Panc1 (cell line): ENCODE measurements around the gene SLC2A14. TPM values are rescaled to one million over a fixed set of nuclear protein-coding genes. Genes with fewer than 3 reads are reported as not detected.
"Not testable (repeated sequence)": the region's sequence is repeated elsewhere in the genome, so short reads cannot be mapped to it uniquely, and the experiment has no call there.

ENCODE experiments used
- ATAC-seq: fragments of 200-7000 bp; cut with Tn5 transposase; 2 replicates; pipeline ENCODE4 v1.9.1; 2020; ENCODE audit warnings: mild to moderate bottlenecking, moderate library complexity
- BruUV-seq: library from RNA; stranded (reverse); fragments of 400-500 nt; replicated peaks from 2 replicates; lab custom pipeline; 2021; lab: Mats Ljungman, UMichigan
- CTCF ChIA-PET: fragments of 300-600 bp; sonication (Branson Sonifier 250); formaldehyde crosslinking; loops from one replicate; lab custom pipeline; 2022; ENCODE audit warnings: antibody characterized with exemption; lab: Charles Lee
- POLR2A ChIA-PET: fragments of 300-600 bp; sonication (Branson Sonifier 250); formaldehyde crosslinking; loops from one replicate; lab custom pipeline; 2022; ENCODE audit warnings: antibody characterized with exemption; lab: Charles Lee
- DNase-seq: peaks from one replicate; pipeline ENCODE4 v3.0.0-alpha.2; 2010; ENCODE audit warnings: low read depth, low spot score
- H3K27ac ChIP-seq: 2 replicates; pipeline ENCODE4 v1.5.1; 2011; ENCODE audit warnings: mild to moderate bottlenecking, low read length, inconsistent platforms
- H3K27me3 ChIP-seq: fragments of 200-500 bp; sonication (Bioruptor generic); 2 replicates; pipeline ENCODE4 v1.6.0; 2014; ENCODE audit warnings: low read length, inconsistent platforms; ENCODE audit not compliant: control insufficient read depth, insufficient read depth
- H3K36me3 ChIP-seq: fragments of 200-500 bp; sonication (Bioruptor generic); 2 replicates; pipeline ENCODE4 v1.5.1; 2014; ENCODE audit warnings: inconsistent platforms, mild to moderate bottlenecking, low read length, moderate library complexity; ENCODE audit not compliant: control insufficient read depth, insufficient read depth
- H3K4me1 ChIP-seq: 2 replicates; pipeline ENCODE4 v1.5.1; 2011; ENCODE audit warnings: inconsistent platforms, mild to moderate bottlenecking, low read length, moderate library complexity; ENCODE audit not compliant: control insufficient read depth, insufficient read depth
- H3K4me3 ChIP-seq, 2 experiments: 2 replicates each; pipeline ENCODE4 v1.5.1; 2011 to 2012; ENCODE audit warnings: low read depth in 2 of 2, low read length in 2 of 2, mild to moderate bottlenecking in 2 of 2, inconsistent platforms in 1 of 2, moderate library complexity in 1 of 2
- H3K9me3 ChIP-seq: fragments of 200-500 bp; sonication (Bioruptor generic); 2 replicates; pipeline ENCODE4 v1.5.1; 2014; ENCODE audit warnings: low read depth, mild to moderate bottlenecking, inconsistent platforms, low read length, moderate library complexity; ENCODE audit not compliant: control insufficient read depth, insufficient read depth
- POLR2AphosphoS5 ChIP-seq: IDR thresholded peaks from 2 replicates; pipeline ENCODE4 v1.6.1; 2012; ENCODE audit warnings: mild to moderate bottlenecking, low read depth, low read length, moderate library complexity
- SIN3A ChIP-seq: IDR thresholded peaks from 2 replicates; pipeline ENCODE4 v1.6.1; 2012; ENCODE audit warnings: low read depth, mild to moderate bottlenecking, low read length, moderate library complexity, borderline replicate concordance; ENCODE audit not compliant: insufficient read depth
- TCF7L2 ChIP-seq: IDR thresholded peaks from 2 replicates; pipeline ENCODE4 v1.6.1; 2011; ENCODE audit warnings: mild to moderate bottlenecking, low read depth, low read length, inconsistent platforms
- in situ Hi-C: cut with HindIII; loops from 2 replicates; pipeline ENCODE4 v1.10.0; 2016; ENCODE audit warnings: low sequenced_read_pairs, low pct_unique_long_range_greater_than_20kb
- intact Hi-C: fragments of 100-400 bp; cut with micrococcal nuclease; formaldehyde crosslinking; loops from one replicate; pipeline ENCODE4 v1.10.0; 2022; ENCODE audit not compliant: unreplicated experiment
- total RNA-seq: library from RNA; stranded (reverse); gene quantifications from one replicate; pipeline ENCODE4 v1.2.1, GENCODE V29; 2021; ENCODE audit not compliant: unreplicated experiment
- TF ChIP-seq, protein P1 (sequence below): fragments of 450-650 bp; IDR thresholded peaks from 2 replicates; pipeline ENCODE4 v1.5.1; 2017; ENCODE audit warnings: mild to moderate bottlenecking
- TF ChIP-seq, protein P2 (sequence below), 2 experiments: IDR thresholded peaks; 2 replicates each; pipeline ENCODE4 v1.6.1; 2011 to 2012; ENCODE audit warnings: low read depth in 2 of 2, control low read depth in 1 of 2, low read length in 1 of 2, mild to moderate bottlenecking in 1 of 2, moderate library complexity in 1 of 2; ENCODE audit not compliant: insufficient read depth in 1 of 2

SLC2A14 gene
- total RNA-seq, 1 experiment from 2014 or later, result not detected

DNA sequence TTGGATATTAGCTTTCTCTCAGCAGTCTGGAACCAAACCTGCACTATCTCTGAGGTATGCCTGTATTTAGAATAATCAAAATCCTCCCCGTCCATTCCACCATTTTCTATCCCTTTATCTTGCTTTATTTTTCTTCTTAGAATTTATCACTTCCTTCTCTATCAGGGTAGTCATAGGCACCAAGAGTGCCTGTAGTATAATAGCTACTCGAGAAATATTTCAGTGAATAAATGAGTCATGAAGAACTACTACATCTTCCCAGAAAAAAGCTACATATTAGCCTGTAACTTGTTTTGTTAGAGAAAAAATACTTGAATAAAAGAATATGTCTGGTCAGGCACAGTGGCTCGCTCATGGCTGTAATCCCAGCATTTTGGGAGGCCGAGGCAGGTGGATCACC, 4.3 kb downstream of the SLC2A14 start:
- ATAC-seq (no peak), DNase-seq (no peak)
- CTCF ChIA-PET, result no interaction called here
- Histone ChIP-seq H3K36me3 (no peaks in the 10 kb centered on the region), H3K4me3 (no peak overlapping the region), H3K27ac (no peak overlapping the region), H3K27me3 (no peaks in the 10 kb centered on the region), H3K9me3 (no peaks in the 10 kb centered on the region), H3K4me1 (no peaks in the 10 kb centered on the region)
- POLR2A ChIA-PET, result no interaction called here
- in situ Hi-C loops (no loop called here), intact Hi-C loops (no loop called here)
- BruUV-seq, result no TSS peak
- TF ChIP-seq TCF7L2, result no peak
- TF ChIP-seq, protein P1, sequence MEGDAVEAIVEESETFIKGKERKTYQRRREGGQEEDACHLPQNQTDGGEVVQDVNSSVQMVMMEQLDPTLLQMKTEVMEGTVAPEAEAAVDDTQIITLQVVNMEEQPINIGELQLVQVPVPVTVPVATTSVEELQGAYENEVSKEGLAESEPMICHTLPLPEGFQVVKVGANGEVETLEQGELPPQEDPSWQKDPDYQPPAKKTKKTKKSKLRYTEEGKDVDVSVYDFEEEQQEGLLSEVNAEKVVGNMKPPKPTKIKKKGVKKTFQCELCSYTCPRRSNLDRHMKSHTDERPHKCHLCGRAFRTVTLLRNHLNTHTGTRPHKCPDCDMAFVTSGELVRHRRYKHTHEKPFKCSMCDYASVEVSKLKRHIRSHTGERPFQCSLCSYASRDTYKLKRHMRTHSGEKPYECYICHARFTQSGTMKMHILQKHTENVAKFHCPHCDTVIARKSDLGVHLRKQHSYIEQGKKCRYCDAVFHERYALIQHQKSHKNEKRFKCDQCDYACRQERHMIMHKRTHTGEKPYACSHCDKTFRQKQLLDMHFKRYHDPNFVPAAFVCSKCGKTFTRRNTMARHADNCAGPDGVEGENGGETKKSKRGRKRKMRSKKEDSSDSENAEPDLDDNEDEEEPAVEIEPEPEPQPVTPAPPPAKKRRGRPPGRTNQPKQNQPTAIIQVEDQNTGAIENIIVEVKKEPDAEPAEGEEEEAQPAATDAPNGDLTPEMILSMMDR, result no peak

DNA sequence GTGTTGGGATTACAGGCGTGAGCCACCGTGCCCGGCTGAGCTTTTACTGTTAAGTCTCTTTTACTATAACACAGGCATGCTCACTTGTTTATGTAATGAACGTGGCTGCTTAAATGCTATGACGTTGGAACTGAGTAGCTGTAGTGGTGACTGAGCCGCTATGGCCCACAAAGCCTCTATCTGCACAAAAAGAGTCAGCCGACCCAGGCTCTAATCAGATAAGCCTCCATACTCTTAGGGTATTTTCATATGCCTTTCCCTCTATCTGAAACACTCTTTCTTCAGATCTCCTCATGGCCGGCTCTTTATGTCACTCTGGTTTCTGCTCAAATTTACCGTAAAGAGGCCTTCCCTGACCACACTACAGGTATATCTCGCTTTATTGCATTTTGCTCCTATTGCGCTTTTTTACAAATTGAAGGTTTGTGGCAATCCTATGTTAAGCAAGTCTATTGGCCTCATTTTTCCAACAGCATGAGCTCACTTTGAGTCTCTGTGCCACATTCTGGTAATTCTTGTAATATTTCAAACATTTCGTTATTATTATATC, 8.0 kb downstream of the SLC2A14 start:
- Histone ChIP-seq H3K36me3 (no peaks in the 10 kb centered on the region), H3K4me3 (no peak overlapping the region), H3K27ac (no peak overlapping the region), H3K4me1 (no peaks in the 10 kb centered on the region), H3K27me3 (no peaks in the 10 kb centered on the region), H3K9me3 (no peaks in the 10 kb centered on the region)
- DNase-seq (no peak), ATAC-seq (no peak)
- BruUV-seq, result no TSS peak
- in situ Hi-C loops (no loop called here), intact Hi-C loops (no loop called here)
- POLR2A ChIA-PET, result no interaction called here
- TF ChIP-seq, protein P2, sequence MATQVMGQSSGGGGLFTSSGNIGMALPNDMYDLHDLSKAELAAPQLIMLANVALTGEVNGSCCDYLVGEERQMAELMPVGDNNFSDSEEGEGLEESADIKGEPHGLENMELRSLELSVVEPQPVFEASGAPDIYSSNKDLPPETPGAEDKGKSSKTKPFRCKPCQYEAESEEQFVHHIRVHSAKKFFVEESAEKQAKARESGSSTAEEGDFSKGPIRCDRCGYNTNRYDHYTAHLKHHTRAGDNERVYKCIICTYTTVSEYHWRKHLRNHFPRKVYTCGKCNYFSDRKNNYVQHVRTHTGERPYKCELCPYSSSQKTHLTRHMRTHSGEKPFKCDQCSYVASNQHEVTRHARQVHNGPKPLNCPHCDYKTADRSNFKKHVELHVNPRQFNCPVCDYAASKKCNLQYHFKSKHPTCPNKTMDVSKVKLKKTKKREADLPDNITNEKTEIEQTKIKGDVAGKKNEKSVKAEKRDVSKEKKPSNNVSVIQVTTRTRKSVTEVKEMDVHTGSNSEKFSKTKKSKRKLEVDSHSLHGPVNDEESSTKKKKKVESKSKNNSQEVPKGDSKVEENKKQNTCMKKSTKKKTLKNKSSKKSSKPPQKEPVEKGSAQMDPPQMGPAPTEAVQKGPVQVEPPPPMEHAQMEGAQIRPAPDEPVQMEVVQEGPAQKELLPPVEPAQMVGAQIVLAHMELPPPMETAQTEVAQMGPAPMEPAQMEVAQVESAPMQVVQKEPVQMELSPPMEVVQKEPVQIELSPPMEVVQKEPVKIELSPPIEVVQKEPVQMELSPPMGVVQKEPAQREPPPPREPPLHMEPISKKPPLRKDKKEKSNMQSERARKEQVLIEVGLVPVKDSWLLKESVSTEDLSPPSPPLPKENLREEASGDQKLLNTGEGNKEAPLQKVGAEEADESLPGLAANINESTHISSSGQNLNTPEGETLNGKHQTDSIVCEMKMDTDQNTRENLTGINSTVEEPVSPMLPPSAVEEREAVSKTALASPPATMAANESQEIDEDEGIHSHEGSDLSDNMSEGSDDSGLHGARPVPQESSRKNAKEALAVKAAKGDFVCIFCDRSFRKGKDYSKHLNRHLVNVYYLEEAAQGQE (IDR thresholded peaks at IDR 0.05; ENCODE audit: insufficient read depth in 1 of 2, low read depth in 2 of 2, low read length in 1 of 2), result no peak
- TF ChIP-seq POLR2AphosphoS5 (no peak), TCF7L2 (no peak), SIN3A (no peak)
- TF ChIP-seq, protein P1, result no peak
- CTCF ChIA-PET, result no interaction called here

DNA sequence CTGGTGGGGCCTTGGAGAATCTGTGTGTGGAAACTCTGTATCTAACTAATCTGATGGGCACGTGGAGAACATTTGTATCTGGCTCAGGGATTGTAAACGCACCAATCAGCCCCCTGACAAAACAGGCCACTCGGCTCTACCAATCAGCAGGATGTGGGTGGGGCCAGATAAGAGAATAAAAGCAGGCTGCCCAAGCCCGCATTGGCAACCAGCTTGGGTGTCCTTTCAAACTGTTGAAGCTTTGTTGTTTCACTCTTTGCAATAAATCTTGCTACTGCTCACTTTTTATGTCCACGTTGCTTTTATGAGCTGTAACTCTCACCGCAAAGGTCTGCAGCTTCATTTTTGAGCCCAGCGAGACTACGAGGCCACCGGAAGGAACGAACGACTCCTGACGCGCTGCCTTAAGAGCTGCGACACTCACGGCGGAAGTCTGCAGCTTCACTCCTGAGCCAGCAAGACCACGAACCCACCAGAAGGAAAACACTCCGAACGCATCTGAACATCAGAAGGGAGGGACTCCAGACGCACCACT, 9.8 kb downstream of the SLC2A14 start:
- H3K4me1 ChIP-seq, H3K9me3 ChIP-seq, in situ Hi-C loops, POLR2A ChIA-PET, H3K36me3 ChIP-seq, ATAC-seq, H3K4me3 ChIP-seq, DNase-seq, intact Hi-C loops, H3K27ac ChIP-seq, BruUV-seq, H3K27me3 ChIP-seq: not testable (repeated sequence)
- CTCF ChIA-PET, result interaction anchor here (0.7 to 1.4 kb wide), 2 partner anchors 70 to 173 kb away, joined by 3 to 4 read pairs; no protein-coding TSS in a partner anchor

DNA sequence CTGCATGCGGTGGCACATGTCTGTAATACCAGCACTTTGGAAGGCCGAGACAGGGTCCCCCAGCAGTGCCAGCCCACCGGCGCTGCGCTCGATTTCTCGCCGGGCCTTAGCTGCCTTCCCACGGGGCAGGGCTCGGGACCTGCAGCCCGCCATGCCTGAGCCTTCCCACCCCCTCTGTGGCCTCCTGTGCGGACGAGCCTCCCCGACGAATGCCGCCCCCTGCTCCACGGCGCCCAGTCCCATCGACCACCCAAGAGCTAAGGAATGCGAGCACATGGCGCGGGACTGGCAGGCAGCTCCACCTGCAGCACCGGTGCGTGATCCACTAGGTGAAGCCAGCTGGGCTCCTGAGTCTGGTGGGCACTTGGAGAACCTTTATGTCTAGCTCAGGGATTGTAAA, 10.4 kb downstream of the SLC2A14 start:
- in situ Hi-C loops, result not testable (repeated sequence)
- CTCF ChIA-PET, result interaction anchor here (1.4 kb wide), 1 partner anchor 71 kb away, joined by 4 read pairs; no protein-coding TSS in a partner anchor

More for the DNA sequence above, 10.4 kb downstream of the SLC2A14 start:
- POLR2A ChIA-PET, DNase-seq, H3K27ac ChIP-seq, H3K36me3 ChIP-seq, BruUV-seq, H3K4me3 ChIP-seq, H3K27me3 ChIP-seq, intact Hi-C loops, H3K9me3 ChIP-seq, H3K4me1 ChIP-seq, ATAC-seq: not testable (repeated sequence)
